ENCODE measurements around the gene PRPH. TPM values are rescaled to one million over a fixed set of nuclear protein-coding genes. Genes with fewer than 3 reads are reported as not detected.
A peak's percentile ranks its signal among the peaks of the same experiment; 100 is the strongest.

The PRPH gene
- total and polyA plus RNA-seq, 9 of the 15 experiments (the other 6 are each of a cell fraction or from before 2014, with no cell fraction given), result 0.27 to 1.9 (median 1.3) TPM; not detected in 1

DNA sequence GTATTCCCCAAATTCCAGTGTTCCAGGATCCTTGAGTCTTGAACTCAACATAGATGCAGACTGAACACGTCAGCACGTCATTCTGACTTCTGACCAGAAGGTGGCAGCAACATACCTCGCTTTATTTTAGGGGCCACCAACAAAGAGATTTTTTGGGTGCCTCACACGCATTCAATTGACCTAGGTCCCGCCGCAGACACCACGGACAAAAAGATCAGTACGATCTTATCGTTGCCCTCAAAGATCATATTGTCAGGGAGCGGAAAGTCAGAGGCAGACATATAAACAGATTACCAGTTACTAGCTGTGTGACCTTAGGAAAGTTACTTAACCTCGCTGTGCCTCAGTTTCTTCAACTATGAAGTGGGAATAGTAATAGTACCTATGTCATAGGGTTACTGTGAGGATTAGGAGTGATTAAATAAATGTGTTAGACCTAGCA lies 6.5 kb upstream of the PRPH start (continued):
- TF ChIP-seq, protein P1, sequence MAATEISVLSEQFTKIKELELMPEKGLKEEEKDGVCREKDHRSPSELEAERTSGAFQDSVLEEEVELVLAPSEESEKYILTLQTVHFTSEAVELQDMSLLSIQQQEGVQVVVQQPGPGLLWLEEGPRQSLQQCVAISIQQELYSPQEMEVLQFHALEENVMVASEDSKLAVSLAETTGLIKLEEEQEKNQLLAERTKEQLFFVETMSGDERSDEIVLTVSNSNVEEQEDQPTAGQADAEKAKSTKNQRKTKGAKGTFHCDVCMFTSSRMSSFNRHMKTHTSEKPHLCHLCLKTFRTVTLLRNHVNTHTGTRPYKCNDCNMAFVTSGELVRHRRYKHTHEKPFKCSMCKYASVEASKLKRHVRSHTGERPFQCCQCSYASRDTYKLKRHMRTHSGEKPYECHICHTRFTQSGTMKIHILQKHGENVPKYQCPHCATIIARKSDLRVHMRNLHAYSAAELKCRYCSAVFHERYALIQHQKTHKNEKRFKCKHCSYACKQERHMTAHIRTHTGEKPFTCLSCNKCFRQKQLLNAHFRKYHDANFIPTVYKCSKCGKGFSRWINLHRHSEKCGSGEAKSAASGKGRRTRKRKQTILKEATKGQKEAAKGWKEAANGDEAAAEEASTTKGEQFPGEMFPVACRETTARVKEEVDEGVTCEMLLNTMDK (IDR thresholded peaks at IDR 0.05; ENCODE audit: borderline replicate concordance, insufficient read depth, low read depth, low read length, poor library complexity, severe bottlenecking), result no peak
- no peak for TF ChIP-seq CGGBP1 (CRISPR knock-in tag; IDR thresholded peaks at IDR 0.05)
- no peak for TF ChIP-seq OTX1 (CRISPR knock-in tag; IDR thresholded peaks at IDR 0.05)
- no peak for TF ChIP-seq ZC3H8 (IDR thresholded peaks at IDR 0.05)
- TF ChIP-seq FOXJ2 (tag; IDR thresholded peaks at IDR 0.05), result no peak
- peak; percentile 43; the same call in 1 of the 2 replicates for TF ChIP-seq ATF1 (CRISPR knock-in tag; IDR thresholded peaks at IDR 0.05)
- peak; percentile 89 for TF ChIP-seq ATF1 (tag; IDR thresholded peaks at IDR 0.05)
- TF ChIP-seq HES1 (IDR thresholded peaks at IDR 0.05; ENCODE audit: low read depth), result no peak
- no peak for TF ChIP-seq UBTF (IDR thresholded peaks at IDR 0.05; ENCODE audit: borderline replicate concordance in 1 of 2, low read depth in 2 of 2, low read length in 2 of 2)
- 0 out of 2 replicates have a peak, but pooled peaks have one; percentile 21 for TF ChIP-seq DPF2 (IDR thresholded peaks at IDR 0.05)
- TF ChIP-seq HDGF (IDR thresholded peaks at IDR 0.05), result peak; percentile 42; the same call in 1 of the 2 replicates
- peak; percentile 62; the same call in 1 of the 2 replicates for TF ChIP-seq CC2D1A (IDR thresholded peaks at IDR 0.05)
- TF ChIP-seq POLR2AphosphoS5 (IDR thresholded peaks at IDR 0.05; ENCODE audit: control insufficient read depth, insufficient read depth, low read depth, low read length), result no peak
- no peak for TF ChIP-seq ESRRB (CRISPR knock-in tag; IDR thresholded peaks at IDR 0.05; ENCODE audit: borderline replicate concordance)
- no peak for TF ChIP-seq RFX7 (CRISPR knock-in tag; IDR thresholded peaks at IDR 0.05)
- TF ChIP-seq, protein P2, sequence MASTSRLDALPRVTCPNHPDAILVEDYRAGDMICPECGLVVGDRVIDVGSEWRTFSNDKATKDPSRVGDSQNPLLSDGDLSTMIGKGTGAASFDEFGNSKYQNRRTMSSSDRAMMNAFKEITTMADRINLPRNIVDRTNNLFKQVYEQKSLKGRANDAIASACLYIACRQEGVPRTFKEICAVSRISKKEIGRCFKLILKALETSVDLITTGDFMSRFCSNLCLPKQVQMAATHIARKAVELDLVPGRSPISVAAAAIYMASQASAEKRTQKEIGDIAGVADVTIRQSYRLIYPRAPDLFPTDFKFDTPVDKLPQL (IDR thresholded peaks at IDR 0.05; ENCODE audit: extremely low read depth, insufficient read length), result no peak
- TF ChIP-seq MCM3 (IDR thresholded peaks at IDR 0.05), result no peak
- no peak for TF ChIP-seq MAFG (tag; conservative IDR thresholded peaks at IDR 0.05)
- no peak for TF ChIP-seq ZNF584 (CRISPR knock-in tag; IDR thresholded peaks at IDR 0.05; ENCODE audit: low read depth)
- TF ChIP-seq, protein P3, sequence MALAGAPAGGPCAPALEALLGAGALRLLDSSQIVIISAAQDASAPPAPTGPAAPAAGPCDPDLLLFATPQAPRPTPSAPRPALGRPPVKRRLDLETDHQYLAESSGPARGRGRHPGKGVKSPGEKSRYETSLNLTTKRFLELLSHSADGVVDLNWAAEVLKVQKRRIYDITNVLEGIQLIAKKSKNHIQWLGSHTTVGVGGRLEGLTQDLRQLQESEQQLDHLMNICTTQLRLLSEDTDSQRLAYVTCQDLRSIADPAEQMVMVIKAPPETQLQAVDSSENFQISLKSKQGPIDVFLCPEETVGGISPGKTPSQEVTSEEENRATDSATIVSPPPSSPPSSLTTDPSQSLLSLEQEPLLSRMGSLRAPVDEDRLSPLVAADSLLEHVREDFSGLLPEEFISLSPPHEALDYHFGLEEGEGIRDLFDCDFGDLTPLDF (CRISPR knock-in tag; IDR thresholded peaks at IDR 0.05), result no peak
- 0 out of 4 replicates have a peak, but pooled peaks of 1 of the 2 experiments have one; percentile 14 for TF ChIP-seq MNT (conservative IDR thresholded peaks at IDR 0.05)

All from K562 (cell line).